GM12872 (cell line): ENCODE measurements around the gene CHPF.

ENCODE experiments used
- CTCF ChIP-seq: IDR thresholded peaks from 3 replicates; pipeline ENCODE4 v1.5.1; 2011; ENCODE audit warnings: low read depth, mild to moderate bottlenecking, low read length, moderate library complexity; ENCODE audit not compliant: insufficient read depth

CHPF gene

GRCh38 chr2:219565130-219566080 is 21.8 kb upstream of the CHPF start:
- TF ChIP-seq CTCF, result no peak

- no peak for TF ChIP-seq CTCF
Measured at GRCh38 chr2:219563271-219563928, 19.8 kb upstream of the CHPF start.

GRCh38 chr2:219562049-219563020 is 18.7 kb upstream of the CHPF start:
- no peak for TF ChIP-seq CTCF

GRCh38 chr2:219561179-219562048 is 17.8 kb upstream of the CHPF start:
- TF ChIP-seq CTCF, result 0 out of 3 replicates have a peak, but pooled peaks have one; percentile 3

- no peak for TF ChIP-seq CTCF
Measured at GRCh38 chr2:219560893-219561178, 17.2 kb upstream of the CHPF start.

GRCh38 chr2:219560037-219560892 is 16.7 kb upstream of the CHPF start:
- peak; percentile 75 for TF ChIP-seq CTCF
